ENCODE measurements around the gene NEUROG2. TPM values are rescaled to one million over a fixed set of nuclear protein-coding genes. Genes with fewer than 3 reads are reported as not detected.
A peak's percentile ranks its signal among the peaks of the same experiment; 100 is the strongest.

NEUROG2 gene
- not detected in 2 replicates for total RNA-seq (2011; cell fraction: chromatin; rRNA removed; ENCODE audit: low replicate concordance)
- total RNA-seq (2011; cell fraction: nucleolus; rRNA removed) = not detected in 2 replicates
- total RNA-seq (2011; cell fraction: nucleoplasm; rRNA removed) = not detected in 2 replicates
- not detected in 2 replicates for total RNA-seq (2014; rRNA removed)
- not detected in 2 replicates for total RNA-seq (2014; rRNA removed; fragmentation: Illumina TruSeq; extraction: Trizol)
- not detected in 2 replicates for total RNA-seq (2015; rRNA removed; fragmentation: Illumina TruSeq; extraction: Trizol)
- 0.07 TPM in 1 of 2 replicates, not detected in the other for total RNA-seq (2021)
- 0.04 TPM in 1 of 2 replicates, not detected in the other for polyA plus RNA-seq (2011; rRNA removed)
- polyA plus RNA-seq (2011; cell fraction: cytosol; rRNA removed) = 0.06 and 0.10 TPM in 2 replicates
- polyA plus RNA-seq (2011; cell fraction: nucleus; rRNA removed) = 0.07 and 0.10 TPM in 2 replicates
- 0.03 TPM in 1 of 2 replicates, not detected in the other for polyA plus RNA-seq (2012)
- not detected in 2 replicates for polyA plus RNA-seq (2014; fragmentation: Illumina TruSeq; extraction: Trizol)
- polyA plus RNA-seq (2014; fragmentation: Nextera tagmentation; extraction: Ambion mirVana) = not detected
- polyA plus RNA-seq (2014; rRNA removed) = 0.04 and 0.07 TPM in 2 replicates
- not detected in 2 replicates for polyA minus RNA-seq (2011; rRNA and poly(A)+ RNA removed)
- polyA minus RNA-seq (2011; cell fraction: cytosol; rRNA and poly(A)+ RNA removed) = not detected in 2 replicates
- not detected in 2 replicates for polyA minus RNA-seq (2011; cell fraction: nucleus; rRNA and poly(A)+ RNA removed)
- percentile 17 among the genes with signal in this experiment for Bru-seq, nascent RNA
- BruChase-seq, experiment 1, labeled RNA remaining after a 2-hour chase = percentile 23 among the genes with signal in this experiment
- percentile 18 among the genes with signal in this experiment for BruChase-seq, experiment 2, labeled RNA remaining after a 6-hour chase
- long read RNA-seq, experiment 1 = 0 reads
- long read RNA-seq, experiment 2 = 0 reads
- long read RNA-seq, experiment 3 = 0 reads

- peaks cover 0 to 31% of the 10 kb centered on the region in 2 experiments; a peak in 4 of 5 replicates for H3K4me1 ChIP-seq (replicated peaks in 1 of 2; ENCODE audit: control insufficient read depth in 2 of 2, insufficient read depth in 2 of 2, low read length in 2 of 2)
- POLR2A ChIA-PET = no interaction called here
- H3K9ac ChIP-seq (ENCODE audit: insufficient read depth in 1 of 2, low read depth in 2 of 2, low read length in 2 of 2) = peak within 1 kb of the TSS in 1 of 2 experiments; percentile 85; a peak in 2 of 4 replicates
- intact Hi-C loops (cut with micrococcal nuclease) = no loop called here
- FAIRE-seq (no peak), ATAC-seq (no peak; the same call in 2 of the 3 replicates), DNase-seq (ENCODE audit: extremely low read depth in 1 of 4, low spot score in 3 of 4) (no peak)
- no peak within 1 kb of the TSS for H3K27ac ChIP-seq (ENCODE audit: extremely low read depth, low read depth, low read length)
- in situ Hi-C loops (cut with MboI) = no loop called here
- H3K79me2 ChIP-seq (ENCODE audit: control insufficient read depth, insufficient read depth, low read length) = no peaks in the 10 kb centered on the region
- H3K36me3 ChIP-seq (ENCODE audit: control insufficient read depth, insufficient read depth, low read length) = no peaks in the 10 kb centered on the region
- H3K9me3 ChIP-seq (replicated peaks; ENCODE audit: control insufficient read depth, insufficient read depth, low read depth, low read length) = no peaks in the 10 kb centered on the region
- TF ChIP-seq, protein P1, sequence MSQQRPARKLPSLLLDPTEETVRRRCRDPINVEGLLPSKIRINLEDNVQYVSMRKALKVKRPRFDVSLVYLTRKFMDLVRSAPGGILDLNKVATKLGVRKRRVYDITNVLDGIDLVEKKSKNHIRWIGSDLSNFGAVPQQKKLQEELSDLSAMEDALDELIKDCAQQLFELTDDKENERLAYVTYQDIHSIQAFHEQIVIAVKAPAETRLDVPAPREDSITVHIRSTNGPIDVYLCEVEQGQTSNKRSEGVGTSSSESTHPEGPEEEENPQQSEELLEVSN (IDR thresholded peaks at IDR 0.05; ENCODE audit: borderline replicate concordance in 1 of 2, extremely low read depth in 1 of 2, insufficient read depth in 1 of 2, insufficient read length in 1 of 2, low read depth in 1 of 2, low read length in 1 of 2, poor library complexity in 1 of 2, severe bottlenecking in 1 of 2) = peak in 1 of 2 experiments; percentile 12
- TF ChIP-seq SETDB1 (IDR thresholded peaks at IDR 0.05; ENCODE audit: low read length) = no peak
- TF ChIP-seq VEZF1 (CRISPR knock-in tag; IDR thresholded peaks at IDR 0.05) = peak; percentile 30; the same call in 1 of the 2 replicates
- peak; percentile 31; the same call in 1 of the 2 replicates for TF ChIP-seq BHLHE40 (IDR thresholded peaks at IDR 0.05; ENCODE audit: low read length)
- no peak for TF ChIP-seq SMARCE1 (IDR thresholded peaks at IDR 0.05)
- TF ChIP-seq, protein P2, sequence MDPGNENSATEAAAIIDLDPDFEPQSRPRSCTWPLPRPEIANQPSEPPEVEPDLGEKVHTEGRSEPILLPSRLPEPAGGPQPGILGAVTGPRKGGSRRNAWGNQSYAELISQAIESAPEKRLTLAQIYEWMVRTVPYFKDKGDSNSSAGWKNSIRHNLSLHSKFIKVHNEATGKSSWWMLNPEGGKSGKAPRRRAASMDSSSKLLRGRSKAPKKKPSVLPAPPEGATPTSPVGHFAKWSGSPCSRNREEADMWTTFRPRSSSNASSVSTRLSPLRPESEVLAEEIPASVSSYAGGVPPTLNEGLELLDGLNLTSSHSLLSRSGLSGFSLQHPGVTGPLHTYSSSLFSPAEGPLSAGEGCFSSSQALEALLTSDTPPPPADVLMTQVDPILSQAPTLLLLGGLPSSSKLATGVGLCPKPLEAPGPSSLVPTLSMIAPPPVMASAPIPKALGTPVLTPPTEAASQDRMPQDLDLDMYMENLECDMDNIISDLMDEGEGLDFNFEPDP (CRISPR knock-in tag; IDR thresholded peaks at IDR 0.05) = no peak
- H2AFZ ChIP-seq (ENCODE audit: low read depth, low read length) = peak within 1 kb of the TSS; percentile 85
- no peaks in the 10 kb centered on the region; the same call in 1 of the 2 replicates for H4K20me1 ChIP-seq (replicated peaks; ENCODE audit: control insufficient read depth, insufficient read depth, low read length)
- no TSS peak for BruUV-seq (replicated peaks)
- CTCF ChIA-PET (ENCODE audit: low intra/inter-chr PET ratio) = no interaction called here
- H3K4me3 ChIP-seq = peak within 1 kb of the TSS; percentile 41
- WGBS (ENCODE audit: insufficient coverage, low coverage, missing lambda C conversion rate) = 0% methylated on average over 5 of the region's 15 CpGs
- H3K4me2 ChIP-seq (ENCODE audit: insufficient read depth, low read length) = peak within 1 kb of the TSS; percentile 77
- H3K27me3 ChIP-seq (ENCODE audit: control insufficient read depth in 2 of 2, insufficient read depth in 2 of 2, low read length in 2 of 2) = peaks cover 58 to 69% of the 10 kb centered on the region in 2 experiments
- no peaks in the 10 kb centered on the region for H3K9me1 ChIP-seq (ENCODE audit: control insufficient read depth, insufficient read depth, low read length)
These were observed at the start of gene NEUROG2 for GRCh38 chr4:112516066-112516470. TSS of gene NEUROG2 (minus strand) at chr4:112516180. CDS start at chr4:112515475, 705 bp downstream.

Measured in K562 (cell line).